Type B pancreatic cell (in vitro differentiated cells): Measurements from ENCODE around the gene LRRC1. TPM values are rescaled to one million over a fixed set of nuclear protein-coding genes. Genes with fewer than 3 reads are reported as not detected.

Source experiments
- DNase-seq: peaks from one replicate; pipeline ENCODE4 v3.0.0; 2021; ENCODE audit warnings: mixed read lengths; ENCODE audit not compliant: unreplicated experiment; ENCODE audit errors: extremely low spot score
- H3K27ac Mint-ChIP-seq: 2 replicates; pipeline ENCODE4 v1.8.0; 2021; ENCODE audit warnings: mild to moderate bottlenecking, mixed read lengths
- H3K27me3 Mint-ChIP-seq: 2 replicates; pipeline ENCODE4 v1.8.0; 2021; ENCODE audit warnings: mixed read lengths
- H3K36me3 Mint-ChIP-seq: 2 replicates; pipeline ENCODE4 v1.8.0; 2021; ENCODE audit warnings: mixed read lengths
- H3K4me1 Mint-ChIP-seq: one replicate; pipeline ENCODE4 v1.8.0; 2021; ENCODE audit warnings: mixed read lengths; ENCODE audit not compliant: unreplicated experiment
- H3K4me3 Mint-ChIP-seq: 2 replicates; pipeline ENCODE4 v1.8.0; 2021; ENCODE audit warnings: mild to moderate bottlenecking, mixed read lengths
- H3K9me3 Mint-ChIP-seq: 2 replicates; pipeline ENCODE4 v1.8.0; 2021; ENCODE audit warnings: mixed read lengths
- total RNA-seq: library from RNA; stranded (reverse); gene quantifications from 2 replicates; pipeline ENCODE4 v1.2.1, GENCODE V29; 2021; ENCODE audit warnings: low replicate concordance
- TF ChIP-seq, protein P1 (sequence below): fragments of 200-600 bp; sonication (generic); conservative IDR thresholded peaks from 2 replicates; pipeline ENCODE4 v1.5.0; 2021; ENCODE audit warnings: antibody characterized with exemption, mild to moderate bottlenecking

Gene LRRC1
- total RNA-seq, 1 donor from 2014 or later, result 28.9 TPM

DNA sequence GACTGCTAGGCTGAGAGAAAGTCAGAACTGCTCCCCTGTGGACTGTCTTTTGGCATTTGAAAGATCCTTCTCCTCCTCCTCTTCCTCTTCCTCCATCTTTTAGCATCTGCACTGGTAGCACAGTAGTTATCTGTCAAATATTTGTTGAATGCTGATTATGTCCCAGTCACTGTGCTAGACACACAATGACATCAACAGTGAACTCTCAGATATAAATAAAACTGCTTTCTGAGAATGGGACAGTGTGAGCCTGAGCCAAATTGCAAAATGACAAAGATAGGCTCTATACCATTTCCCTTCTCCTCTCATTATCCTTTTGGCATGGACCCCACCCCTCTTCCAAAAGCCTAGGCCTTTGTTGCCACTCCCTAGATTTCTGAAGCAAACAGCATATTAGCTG lies 27.9 kb upstream of the LRRC1 start:
- no peaks in the 10 kb centered on the region for H3K4me1 Mint-ChIP-seq
- H3K27me3 Mint-ChIP-seq, result no peaks in the 10 kb centered on the region
- H3K36me3 Mint-ChIP-seq, result peaks cover 16% of the 10 kb centered on the region
- H3K27ac Mint-ChIP-seq, result no peak overlapping the region
- TF ChIP-seq, protein P1, sequence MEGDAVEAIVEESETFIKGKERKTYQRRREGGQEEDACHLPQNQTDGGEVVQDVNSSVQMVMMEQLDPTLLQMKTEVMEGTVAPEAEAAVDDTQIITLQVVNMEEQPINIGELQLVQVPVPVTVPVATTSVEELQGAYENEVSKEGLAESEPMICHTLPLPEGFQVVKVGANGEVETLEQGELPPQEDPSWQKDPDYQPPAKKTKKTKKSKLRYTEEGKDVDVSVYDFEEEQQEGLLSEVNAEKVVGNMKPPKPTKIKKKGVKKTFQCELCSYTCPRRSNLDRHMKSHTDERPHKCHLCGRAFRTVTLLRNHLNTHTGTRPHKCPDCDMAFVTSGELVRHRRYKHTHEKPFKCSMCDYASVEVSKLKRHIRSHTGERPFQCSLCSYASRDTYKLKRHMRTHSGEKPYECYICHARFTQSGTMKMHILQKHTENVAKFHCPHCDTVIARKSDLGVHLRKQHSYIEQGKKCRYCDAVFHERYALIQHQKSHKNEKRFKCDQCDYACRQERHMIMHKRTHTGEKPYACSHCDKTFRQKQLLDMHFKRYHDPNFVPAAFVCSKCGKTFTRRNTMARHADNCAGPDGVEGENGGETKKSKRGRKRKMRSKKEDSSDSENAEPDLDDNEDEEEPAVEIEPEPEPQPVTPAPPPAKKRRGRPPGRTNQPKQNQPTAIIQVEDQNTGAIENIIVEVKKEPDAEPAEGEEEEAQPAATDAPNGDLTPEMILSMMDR, result no peak
- H3K4me3 Mint-ChIP-seq, result no peak overlapping the region
- no peak for DNase-seq
- no peaks in the 10 kb centered on the region for H3K9me3 Mint-ChIP-seq

DNA sequence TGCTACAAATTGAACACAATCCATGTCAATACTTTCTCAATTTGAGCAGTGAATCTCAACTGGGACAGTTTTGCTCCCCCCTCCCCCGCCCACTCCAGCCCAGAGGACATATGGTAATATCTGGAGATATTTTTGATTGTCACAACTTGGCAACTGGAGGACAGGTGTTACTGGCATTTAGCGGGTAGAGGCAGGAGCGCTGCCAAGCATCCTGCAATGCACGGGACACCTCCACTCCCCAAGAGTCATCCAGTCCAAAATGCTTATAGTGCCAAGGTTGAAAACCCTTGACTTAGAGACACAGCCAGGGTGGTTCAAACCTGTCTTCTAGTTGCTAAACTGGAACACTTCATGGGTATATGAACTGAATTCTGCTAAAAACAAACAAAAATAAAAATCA lies 26.9 kb upstream of the LRRC1 start:
- Mint-ChIP-seq H3K36me3 (peaks cover 12% of the 10 kb centered on the region), H3K4me3 (no peak overlapping the region), H3K4me1 (no peaks in the 10 kb centered on the region), H3K27me3 (no peaks in the 10 kb centered on the region), H3K27ac (no peak overlapping the region), H3K9me3 (no peaks in the 10 kb centered on the region)
- TF ChIP-seq, protein P1, result no peak
- no peak for DNase-seq

DNA sequence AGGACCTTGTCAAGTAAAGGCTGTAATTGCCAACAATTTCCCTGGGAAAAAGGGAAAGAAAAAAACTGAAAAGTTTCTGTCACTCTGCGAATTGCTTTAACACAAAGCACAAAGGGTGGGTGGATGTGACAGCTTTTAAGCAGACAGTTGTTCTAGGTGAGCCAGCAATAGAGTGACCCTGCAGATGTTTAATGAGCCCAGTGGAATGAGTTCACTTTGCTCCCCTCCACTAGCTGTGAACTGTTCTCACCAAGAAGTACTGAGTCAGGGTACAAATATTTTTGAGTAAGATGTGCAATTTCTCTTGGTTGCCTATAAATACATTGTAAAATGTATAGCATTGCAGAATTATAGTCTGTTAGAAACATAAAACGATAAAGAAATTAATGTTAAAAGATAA lies 26.2 kb upstream of the LRRC1 start:
- Mint-ChIP-seq H3K36me3 (peaks cover 13% of the 10 kb centered on the region), H3K27ac (no peak overlapping the region), H3K4me1 (no peaks in the 10 kb centered on the region), H3K9me3 (peaks cover under 1% of the 10 kb centered on the region), H3K27me3 (no peaks in the 10 kb centered on the region), H3K4me3 (no peak overlapping the region)
- TF ChIP-seq, protein P1, result no peak
- no peak for DNase-seq

DNA sequence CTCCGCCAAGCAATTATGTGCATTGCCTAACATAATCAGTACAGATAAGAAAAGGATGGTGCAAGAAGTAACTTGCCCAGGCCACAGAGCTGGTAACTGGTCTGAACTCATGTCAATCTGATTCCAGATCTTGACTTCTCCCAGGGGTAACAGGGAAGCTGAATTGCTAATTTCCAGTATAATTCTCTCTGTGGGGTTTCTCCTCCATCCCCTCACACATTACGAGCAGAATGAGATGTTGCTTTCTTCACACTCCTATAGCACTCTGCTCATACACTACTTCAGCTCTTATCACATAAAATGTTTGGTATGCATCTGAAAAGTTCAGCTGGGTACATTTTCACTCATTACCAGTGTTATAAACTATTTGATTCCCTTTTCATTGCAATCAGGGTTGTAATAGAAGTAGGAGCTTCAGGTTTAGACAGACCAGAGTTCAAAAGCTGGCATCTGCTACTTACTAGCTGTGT lies 24.0 kb upstream of the LRRC1 start:
- no peak overlapping the region for H3K4me3 Mint-ChIP-seq
- H3K27me3 Mint-ChIP-seq, result no peaks in the 10 kb centered on the region
- H3K36me3 Mint-ChIP-seq, result peaks cover 11% of the 10 kb centered on the region
- no peak for DNase-seq
- H3K4me1 Mint-ChIP-seq, result no peaks in the 10 kb centered on the region
- H3K9me3 Mint-ChIP-seq, result peaks cover 11% of the 10 kb centered on the region
- TF ChIP-seq, protein P1, result no peak
- H3K27ac Mint-ChIP-seq, result no peak overlapping the region

DNA sequence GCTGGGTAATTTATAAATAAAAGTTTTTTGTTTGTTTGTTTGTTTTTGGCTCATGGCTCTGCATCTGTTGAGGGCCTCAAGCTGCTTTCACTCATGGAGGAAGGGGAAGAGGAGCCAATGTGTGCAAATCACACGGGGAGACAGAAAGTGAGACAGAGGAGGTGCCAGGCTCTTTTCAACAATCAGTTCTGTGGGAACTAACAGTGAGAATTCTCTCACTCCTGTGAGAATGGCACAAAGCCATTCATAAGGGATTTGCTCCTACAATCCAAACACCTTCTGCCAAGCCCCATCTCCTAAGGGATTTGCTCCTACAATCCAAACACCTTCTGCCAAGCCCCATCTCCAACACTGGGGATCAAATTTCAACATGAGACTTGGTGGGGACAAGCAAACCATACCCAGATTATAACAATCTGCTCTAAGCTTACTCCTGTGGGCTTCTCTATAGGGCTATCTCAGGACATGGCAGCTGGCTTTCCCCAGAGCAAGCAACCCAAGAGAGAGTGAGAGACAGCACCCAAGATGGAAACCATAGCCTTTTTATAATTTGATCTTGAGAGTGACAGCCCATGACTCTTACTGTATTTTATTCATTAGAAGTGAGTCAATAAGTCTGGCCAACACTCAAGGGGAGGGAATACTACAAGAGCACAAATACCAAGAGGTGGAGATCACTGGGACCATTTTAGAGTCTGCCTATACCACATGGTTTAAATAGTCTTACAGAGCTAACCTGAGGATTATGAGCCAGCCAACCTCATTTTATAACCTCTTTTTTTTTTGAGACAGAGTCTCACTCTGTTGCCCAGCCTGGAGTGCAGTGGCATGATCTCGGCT lies 22.8 kb upstream of the LRRC1 start:
- Mint-ChIP-seq H3K27me3 (no peaks in the 10 kb centered on the region), H3K36me3 (peaks cover 11% of the 10 kb centered on the region), H3K9me3 (peaks cover 11% of the 10 kb centered on the region), H3K27ac (no peak overlapping the region), H3K4me1 (no peaks in the 10 kb centered on the region), H3K4me3 (no peak overlapping the region)
- TF ChIP-seq, protein P1, result no peak
- no peak for DNase-seq
